SK-N-MC (cell line): ENCODE results near the gene MPHOSPH8.

Source experiments
- EZH2 ChIP-seq: fragments of 200-600 bp; sonication (generic); IDR thresholded peaks from one replicate; pipeline ENCODE4 v1.6.1; 2017; ENCODE audit warnings: antibody characterized with exemption
- FOXP2 ChIP-seq: optimal IDR thresholded peaks from 2 replicates; pipeline ENCODE3; 2011; ENCODE audit warnings: mild to moderate bottlenecking, moderate library complexity; ENCODE audit not compliant: insufficient read depth; ENCODE audit errors: extremely low read length, control extremely low read depth
- POLR2AphosphoS5 ChIP-seq: IDR thresholded peaks from 2 replicates; pipeline ENCODE4 v1.6.1; 2012; ENCODE audit warnings: mild to moderate bottlenecking, low read depth, low read length, borderline replicate concordance

- TF ChIP-seq POLR2AphosphoS5 (no peak), EZH2 (no peak), FOXP2 (no peak)
Measured at GRCh38 chr13:19713186-19713965, 79.9 kb downstream of the MPHOSPH8 start.
